Middle frontal gyrus (tissue), 1 donor: ENCODE data around the gene TRAM2.

ENCODE experiments used
- DNase-seq: peaks from one replicate; pipeline ENCODE4 v3.0.0-alpha.2; 2015; ENCODE audit warnings: low spot score; ENCODE audit errors: extremely low spot score

The TRAM2 gene

DNA sequence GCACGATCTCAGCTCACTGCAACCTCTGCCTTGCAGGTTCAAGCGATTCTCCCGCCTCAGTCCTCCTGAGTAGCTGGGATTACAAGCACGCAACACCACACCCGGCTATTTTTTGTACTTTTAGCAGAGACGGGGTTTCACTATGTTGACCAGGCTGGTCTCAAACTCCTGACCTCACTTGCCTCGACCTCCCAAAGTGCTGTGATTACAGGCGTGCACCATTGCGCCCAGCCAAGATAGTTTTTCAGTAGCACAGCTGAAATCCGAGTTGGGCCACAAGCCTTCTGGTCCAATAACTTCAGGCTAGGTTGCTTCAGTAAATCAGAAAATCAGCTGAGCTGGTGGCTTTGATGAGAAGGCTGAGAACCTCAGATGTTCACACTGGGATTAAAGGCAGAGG lies 65.7 kb downstream of the TRAM2 start:
- DNase-seq, result no peak

- DNase-seq, result no peak
Measured at GRCh38 chr6:52510213-52510562, 66.7 kb downstream of the TRAM2 start.

GRCh38 chr6:52509281-52510212 lies 67.3 kb downstream of the TRAM2 start:
- DNase-seq, result no peak

DNA sequence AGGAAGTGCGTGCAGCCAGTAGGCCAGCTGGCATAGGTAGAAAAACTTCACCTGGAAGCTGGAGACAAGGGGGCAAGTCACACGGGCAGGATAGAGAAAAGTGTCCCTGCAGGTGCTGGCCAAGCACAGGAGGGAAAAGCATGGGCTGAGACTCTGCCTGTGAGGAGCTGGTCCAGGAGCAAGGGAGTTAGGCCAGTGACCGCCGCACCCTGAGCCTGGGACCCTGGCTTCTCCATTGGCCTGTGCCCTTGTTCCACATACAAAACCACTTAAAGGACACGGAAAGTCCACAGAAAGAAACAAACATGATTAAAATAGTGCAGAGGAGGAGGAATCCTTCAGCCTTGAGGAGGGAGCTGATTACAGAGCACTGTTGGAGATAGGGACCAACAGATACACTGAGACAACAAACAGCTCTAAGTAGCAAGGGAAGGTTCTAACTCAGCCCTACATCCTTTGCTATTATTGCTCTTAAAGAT lies 68.6 kb downstream of the TRAM2 start:
- DNase-seq, result no peak

GRCh38 chr6:52507557-52508260 lies 69.2 kb downstream of the TRAM2 start:
- no peak for DNase-seq

DNA sequence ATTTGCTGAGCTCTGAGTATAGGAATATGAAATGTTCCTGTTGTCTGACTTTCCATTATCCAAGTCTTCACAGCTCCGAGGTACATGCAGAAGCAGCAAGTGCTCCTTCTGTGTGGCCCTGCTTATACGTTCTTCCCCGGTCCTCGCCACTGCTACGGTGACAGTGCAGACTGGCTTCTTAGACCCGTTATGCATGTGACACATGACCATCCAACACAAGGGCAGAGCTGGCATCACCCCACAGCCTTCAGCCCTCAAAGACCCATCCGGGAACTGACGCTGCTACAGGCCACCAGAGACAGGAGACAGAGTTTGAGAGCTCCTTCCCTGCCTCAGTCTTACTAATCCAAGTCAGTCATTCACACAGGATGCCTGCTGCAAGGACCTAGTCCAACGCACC lies 70.4 kb downstream of the TRAM2 start:
- DNase-seq, result no peak

DNA sequence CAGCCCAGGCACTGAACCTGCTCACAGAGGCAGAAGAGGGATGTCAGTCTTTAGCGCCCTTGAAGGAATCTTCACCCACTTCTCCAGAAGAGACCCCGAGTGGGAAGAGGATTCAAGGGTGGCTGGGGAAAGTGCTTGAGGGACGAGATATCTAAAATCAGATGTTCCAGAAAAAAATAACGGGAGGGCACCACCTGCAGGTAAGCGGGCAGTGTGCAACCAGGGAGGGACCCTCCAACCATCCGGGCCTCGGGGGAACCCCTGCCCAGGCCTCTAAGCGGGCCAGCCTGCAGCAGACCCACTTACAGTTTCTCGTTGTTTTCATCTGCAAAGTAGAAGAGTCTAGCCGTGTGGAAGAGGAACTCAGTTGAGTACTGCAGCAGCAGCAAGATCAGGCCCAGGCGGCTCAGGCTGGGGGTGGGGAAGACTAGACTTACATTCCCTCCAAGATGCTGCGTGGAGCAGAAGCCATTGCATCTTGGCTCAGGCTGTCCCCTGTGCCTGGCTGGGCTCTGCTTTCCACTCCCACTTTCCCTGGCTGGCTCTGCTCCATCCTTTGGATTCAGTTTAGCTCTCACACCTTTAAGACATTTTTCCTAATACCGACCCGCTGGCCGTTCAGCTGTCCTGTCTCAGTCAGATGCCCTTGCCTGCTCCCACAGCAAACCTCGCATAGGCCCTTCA lies 71.0 kb downstream of the TRAM2 start:
- DNase-seq, result no peak

- no peak for DNase-seq
Measured at GRCh38 chr6:52504782-52505136, 72.1 kb downstream of the TRAM2 start.

- no peak for DNase-seq
Measured at GRCh38 chr6:52503851-52504781, 72.7 kb downstream of the TRAM2 start.

- no peak for DNase-seq
Measured at GRCh38 chr6:52503323-52503747, 73.5 kb downstream of the TRAM2 start.

- DNase-seq, result no peak
Measured at GRCh38 chr6:52502306-52503029, 74.4 kb downstream of the TRAM2 start.

DNA sequence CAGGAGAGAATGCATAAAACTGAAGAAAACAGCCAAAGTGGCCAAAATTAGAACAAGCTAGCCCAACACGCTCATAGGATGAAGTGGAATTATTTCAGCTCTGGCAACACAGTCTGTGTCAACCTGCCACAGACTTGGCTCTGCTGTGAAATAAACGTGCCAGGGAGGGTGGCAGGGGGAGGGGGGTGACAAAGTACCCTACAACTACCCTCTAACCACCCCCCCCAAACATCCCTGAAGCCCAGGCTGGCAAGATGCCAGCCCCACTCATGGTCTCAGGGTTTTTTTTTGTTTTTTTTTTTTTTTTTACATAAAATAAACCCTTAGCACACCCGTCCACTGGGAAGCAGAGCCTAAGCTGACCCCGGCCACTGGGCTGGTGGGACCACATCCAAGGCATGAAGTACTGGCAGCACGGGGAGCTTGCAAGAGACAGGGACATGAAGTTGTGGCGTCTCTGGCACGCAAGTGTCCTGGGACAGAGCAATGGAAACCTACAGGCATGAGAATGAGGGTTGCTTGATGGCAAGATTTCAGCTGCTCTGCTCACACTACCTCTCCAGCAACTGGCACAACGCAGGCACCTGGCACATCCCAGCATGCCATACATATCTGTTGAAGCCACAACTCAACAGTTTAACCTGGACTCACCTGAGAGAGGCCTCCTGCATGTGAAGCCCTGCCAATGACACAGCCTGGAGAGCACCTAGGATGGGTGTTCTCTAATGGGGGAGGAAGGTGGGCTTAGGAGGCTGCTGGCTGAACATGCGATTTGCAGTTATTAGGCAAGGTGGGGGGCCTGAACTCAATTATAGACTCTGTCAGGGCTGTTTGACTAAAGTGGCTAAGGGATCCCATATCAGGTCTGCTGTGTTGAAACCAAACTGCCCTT lies 76.4 kb downstream of the TRAM2 start:
- DNase-seq, result no peak

DNA sequence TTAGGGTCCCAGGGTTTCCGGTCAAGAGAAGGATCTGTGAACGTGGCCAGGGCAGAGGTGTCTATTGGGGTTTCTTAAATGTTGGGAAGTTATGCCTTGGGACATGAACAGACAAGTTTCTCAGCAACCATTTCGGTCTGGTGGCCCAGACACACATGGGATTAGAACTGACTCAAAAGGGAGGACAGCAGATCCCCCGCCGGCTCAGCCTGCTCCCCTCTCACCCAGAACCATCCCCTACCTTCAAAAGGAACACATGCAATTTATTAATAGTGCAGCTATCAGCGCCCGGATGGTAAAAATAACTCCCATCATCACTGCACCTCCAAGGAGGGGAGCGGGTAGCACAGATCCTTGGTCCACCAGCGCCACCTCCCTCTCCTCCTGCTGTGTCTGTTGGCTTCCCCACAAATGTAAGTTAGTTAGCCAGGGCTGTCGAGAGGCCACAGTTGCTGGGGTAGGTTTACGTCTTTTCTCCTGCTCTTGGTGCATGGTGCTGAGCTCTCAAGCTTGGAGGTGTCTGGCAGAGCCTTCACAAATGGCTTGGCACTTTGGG lies 77.1 kb downstream of the TRAM2 start:
- no peak for DNase-seq

- no peak for DNase-seq
Measured at GRCh38 chr6:52499026-52499425, 77.8 kb downstream of the TRAM2 start.

- DNase-seq, result no peak
Measured at GRCh38 chr6:52498538-52499017, 78.3 kb downstream of the TRAM2 start.

GRCh38 chr6:52497652-52498408 lies 79.0 kb downstream of the TRAM2 start:
- DNase-seq, result no peak

- DNase-seq, result no peak
Measured at GRCh38 chr6:52496631-52497030, 80.2 kb downstream of the TRAM2 start.

DNA sequence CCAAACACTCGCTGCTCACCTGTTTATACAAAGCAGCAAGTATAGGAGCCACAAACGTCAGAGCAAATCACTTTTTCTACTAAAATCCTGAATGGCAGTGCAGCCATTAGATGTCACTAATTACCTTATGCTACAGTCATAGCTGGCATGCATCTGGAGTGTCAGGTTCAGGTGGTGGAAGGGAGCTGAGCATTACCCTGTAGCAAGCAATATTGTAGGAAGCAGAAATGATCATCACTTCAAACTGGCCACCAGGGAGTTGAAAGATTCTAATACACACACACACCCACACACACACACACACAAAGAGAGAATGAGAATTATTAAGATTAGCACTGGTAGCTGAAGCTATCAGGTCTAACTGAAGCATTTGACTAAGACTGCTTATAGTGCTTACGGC lies 80.9 kb downstream of the TRAM2 start:
- no peak for DNase-seq
